AG20443 (cell line): ENCODE results near the gene ABCC4.

Experiments used
- DNase-seq: peaks from one replicate; pipeline ENCODE4 v3.0.0; 2012; ENCODE audit warnings: low spot score, mixed read lengths

Gene ABCC4

GRCh38 chr13:95155093-95155492, 146.2 kb downstream of the ABCC4 start:
- no peak for DNase-seq

- no peak for DNase-seq
Observed at GRCh38 chr13:95154413-95154886, 146.8 kb downstream of the ABCC4 start.

- no peak for DNase-seq
Observed at GRCh38 chr13:95153647-95154412, 147.4 kb downstream of the ABCC4 start.

GRCh38 chr13:95151942-95152587, 149.2 kb downstream of the ABCC4 start:
- DNase-seq: no peak

GRCh38 chr13:95150555-95150954, 150.7 kb downstream of the ABCC4 start:
- no peak for DNase-seq

GRCh38 chr13:95146486-95146885, 154.8 kb downstream of the ABCC4 start:
- no peak for DNase-seq

- DNase-seq: no peak
Observed at GRCh38 chr13:95145587-95145986, 155.7 kb downstream of the ABCC4 start.

- no peak for DNase-seq
Observed at GRCh38 chr13:95140502-95140901, 160.7 kb downstream of the ABCC4 start.

GRCh38 chr13:95138876-95139585, 162.2 kb downstream of the ABCC4 start:
- DNase-seq: no peak

GRCh38 chr13:95137096-95137495, 164.2 kb downstream of the ABCC4 start:
- DNase-seq: peak; percentile 22

GRCh38 chr13:95136638-95137037, 164.6 kb downstream of the ABCC4 start:
- no peak for DNase-seq

- no peak for DNase-seq
Observed at GRCh38 chr13:95133498-95133897, 167.8 kb downstream of the ABCC4 start.

GRCh38 chr13:95129004-95129403, 172.2 kb downstream of the ABCC4 start:
- no peak for DNase-seq

GRCh38 chr13:95128045-95128643, 173.1 kb downstream of the ABCC4 start:
- DNase-seq: no peak

- DNase-seq: no peak
Observed at GRCh38 chr13:95124959-95125358, 176.3 kb downstream of the ABCC4 start.

GRCh38 chr13:95123726-95124125, 177.5 kb downstream of the ABCC4 start:
- DNase-seq: no peak

- no peak for DNase-seq
Observed at GRCh38 chr13:95122063-95122462, 179.2 kb downstream of the ABCC4 start.

- no peak for DNase-seq
Observed at GRCh38 chr13:95121516-95121915, 179.7 kb downstream of the ABCC4 start.

- no peak for DNase-seq
Observed at GRCh38 chr13:95120650-95121049, 180.6 kb downstream of the ABCC4 start.

GRCh38 chr13:95118541-95119324, 182.5 kb downstream of the ABCC4 start:
- DNase-seq: no peak

GRCh38 chr13:95117092-95117491, 184.2 kb downstream of the ABCC4 start:
- no peak for DNase-seq

GRCh38 chr13:95115525-95115924, 185.7 kb downstream of the ABCC4 start:
- no peak for DNase-seq
